OCI-LY3 (cell line): ENCODE measurements around the gene SYAP1.

Experiments used
- H2AFZ ChIP-seq: fragments of 200-600, 300-600 bp; shearing (Covaris generic); 2 replicates; pipeline ENCODE4 v1.6.0; 2014; ENCODE audit warnings: antibody characterized with exemption, low read depth, low read length
- H3K27ac ChIP-seq: fragments of 200-600, 300-600 bp; sonication (generic); 2 replicates; pipeline ENCODE4 v1.5.1; 2014; ENCODE audit warnings: mild to moderate bottlenecking, low read length, moderate library complexity, mixed read lengths
- H3K27me3 ChIP-seq: fragments of 200-600, 300-600 bp; sonication (generic); 2 replicates; pipeline ENCODE4 v1.6.1; 2014; ENCODE audit warnings: low read depth, low read length, mixed read lengths
- H3K36me3 ChIP-seq: fragments of 200-600, 300-600 bp; sonication (generic); replicated peaks from 2 replicates; pipeline ENCODE3; 2014; ENCODE audit warnings: low read depth, low read length, mixed read lengths
- H3K4me1 ChIP-seq: fragments of 300-600, 200-600 bp; sonication (generic); 2 replicates; pipeline ENCODE4 v1.6.1; 2014; ENCODE audit warnings: low read length, mixed read lengths
- H3K4me2 ChIP-seq: fragments of 200-600, 300-600 bp; sonication (generic); 2 replicates; pipeline ENCODE4 v1.6.1; 2014; ENCODE audit warnings: low read length, mixed read lengths
- H3K4me3 ChIP-seq: fragments of 300-600, 200-600 bp; sonication (generic); 2 replicates; pipeline ENCODE4 v1.5.1; 2014; ENCODE audit warnings: antibody characterized with exemption, mild to moderate bottlenecking, low read length, moderate library complexity
- H3K79me2 ChIP-seq: fragments of 300-600, 200-600 bp; shearing (Covaris generic); 2 replicates; pipeline ENCODE4 v1.6.1; 2014; ENCODE audit warnings: mild to moderate bottlenecking, low read length, mixed read lengths
- H3K9ac ChIP-seq: fragments of 300-600, 200-600 bp; shearing (Covaris generic); 2 replicates; pipeline ENCODE4 v1.6.0; 2014; ENCODE audit warnings: mild to moderate bottlenecking, low read length, moderate library complexity
- H3K9me3 ChIP-seq: fragments of 200-600, 300-600 bp; shearing (Covaris generic); 2 replicates; pipeline ENCODE4 v1.6.1; 2014; ENCODE audit warnings: low read length, mixed read lengths; ENCODE audit not compliant: insufficient read depth
- H4K20me1 ChIP-seq: fragments of 200-600, 300-600 bp; sonication (generic); 2 replicates; pipeline ENCODE4 v1.6.1; 2016; ENCODE audit warnings: low read length, mixed read lengths; ENCODE audit not compliant: insufficient read depth
- EZH2phosphoT487 ChIP-seq: fragments of 200-600 bp; shearing (Covaris generic); IDR thresholded peaks from 2 replicates; pipeline ENCODE4 v1.6.1; 2018; ENCODE audit warnings: antibody characterized with exemption, mixed run types, low read depth
- TF ChIP-seq, protein P1 (sequence below): fragments of 200-600, 300-600 bp; sonication (generic); IDR thresholded peaks from 2 replicates; pipeline ENCODE4 v1.5.1; 2014; ENCODE audit warnings: antibody characterized with exemption, low read length, low read depth

Gene SYAP1

DNA sequence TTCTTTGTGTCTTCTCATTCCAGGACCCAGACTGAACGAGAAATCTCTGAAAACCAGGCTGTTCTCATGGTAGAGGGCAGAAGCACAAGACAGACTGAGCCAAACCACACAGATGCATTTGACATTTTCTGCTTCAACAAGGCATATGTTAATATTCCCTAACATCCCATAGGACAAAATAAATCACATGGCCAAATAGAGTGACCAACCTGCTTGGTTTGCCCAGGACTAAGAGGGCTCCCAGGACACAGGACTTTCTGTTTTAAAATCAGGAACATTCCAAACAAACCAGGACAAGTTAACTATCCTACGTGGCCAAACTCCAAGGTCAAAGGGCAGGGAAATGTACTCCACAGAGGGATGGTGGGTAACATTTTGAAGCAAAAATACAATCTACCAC is 18.7 kb upstream of the SYAP1 start:
- H3K4me1 ChIP-seq = no peaks in the 10 kb centered on the region
- no peak overlapping the region for H3K4me2 ChIP-seq
- H3K9me3 ChIP-seq = no peaks in the 10 kb centered on the region
- H3K36me3 ChIP-seq = peaks cover 10% of the 10 kb centered on the region
- H2AFZ ChIP-seq = no peak overlapping the region
- no peaks in the 10 kb centered on the region for H3K79me2 ChIP-seq
- no peak overlapping the region for H3K27ac ChIP-seq
- TF ChIP-seq EZH2phosphoT487 = no peak
- TF ChIP-seq, protein P1, sequence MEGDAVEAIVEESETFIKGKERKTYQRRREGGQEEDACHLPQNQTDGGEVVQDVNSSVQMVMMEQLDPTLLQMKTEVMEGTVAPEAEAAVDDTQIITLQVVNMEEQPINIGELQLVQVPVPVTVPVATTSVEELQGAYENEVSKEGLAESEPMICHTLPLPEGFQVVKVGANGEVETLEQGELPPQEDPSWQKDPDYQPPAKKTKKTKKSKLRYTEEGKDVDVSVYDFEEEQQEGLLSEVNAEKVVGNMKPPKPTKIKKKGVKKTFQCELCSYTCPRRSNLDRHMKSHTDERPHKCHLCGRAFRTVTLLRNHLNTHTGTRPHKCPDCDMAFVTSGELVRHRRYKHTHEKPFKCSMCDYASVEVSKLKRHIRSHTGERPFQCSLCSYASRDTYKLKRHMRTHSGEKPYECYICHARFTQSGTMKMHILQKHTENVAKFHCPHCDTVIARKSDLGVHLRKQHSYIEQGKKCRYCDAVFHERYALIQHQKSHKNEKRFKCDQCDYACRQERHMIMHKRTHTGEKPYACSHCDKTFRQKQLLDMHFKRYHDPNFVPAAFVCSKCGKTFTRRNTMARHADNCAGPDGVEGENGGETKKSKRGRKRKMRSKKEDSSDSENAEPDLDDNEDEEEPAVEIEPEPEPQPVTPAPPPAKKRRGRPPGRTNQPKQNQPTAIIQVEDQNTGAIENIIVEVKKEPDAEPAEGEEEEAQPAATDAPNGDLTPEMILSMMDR = no peak
- no peaks in the 10 kb centered on the region for H3K27me3 ChIP-seq
- H3K9ac ChIP-seq = no peak overlapping the region
- H4K20me1 ChIP-seq = no peaks in the 10 kb centered on the region
- H3K4me3 ChIP-seq = no peak overlapping the region

DNA sequence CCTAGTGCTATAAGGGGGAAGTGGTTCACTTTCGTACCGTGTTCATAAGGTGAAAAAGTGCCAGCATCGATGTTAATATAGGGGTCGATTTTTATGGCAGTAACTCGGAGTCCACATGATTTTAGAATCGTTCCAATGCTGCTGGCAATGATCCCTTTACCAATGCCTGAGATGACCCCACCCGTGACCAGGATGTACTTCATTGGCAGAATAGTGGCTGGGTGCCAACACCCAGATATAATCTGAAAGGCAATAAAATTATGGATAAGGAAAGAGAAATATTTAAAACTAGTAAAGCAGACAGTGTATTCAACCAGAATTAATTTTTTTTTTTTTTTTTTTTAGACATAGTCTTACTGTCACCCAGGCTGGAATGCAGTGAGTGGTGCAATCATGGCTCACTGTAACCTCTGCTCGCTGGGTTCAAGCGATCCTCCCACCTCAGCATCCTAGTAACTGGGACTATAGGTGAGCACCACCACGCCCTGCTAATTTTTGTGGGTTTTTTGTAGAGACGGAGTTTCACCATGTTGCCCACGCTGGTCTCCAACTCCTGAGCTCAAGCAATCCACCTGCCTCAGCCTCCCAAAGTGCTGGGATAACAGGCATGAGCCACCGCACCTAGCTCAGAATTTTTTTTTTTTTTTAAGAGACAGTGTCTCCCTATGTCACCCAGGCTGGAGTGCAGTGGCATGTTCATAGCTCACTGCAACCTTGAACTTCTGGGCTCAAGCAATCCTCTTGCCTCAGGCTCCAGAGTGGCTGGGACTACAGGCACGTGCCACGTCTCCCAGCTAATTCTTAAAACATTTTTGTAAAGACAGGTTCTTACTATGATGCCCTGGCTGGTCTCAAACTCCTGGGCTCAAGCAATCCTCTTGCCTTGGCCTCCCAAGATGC is 16.5 kb upstream of the SYAP1 start:
- H3K27ac ChIP-seq = no peak overlapping the region
- H4K20me1 ChIP-seq = no peaks in the 10 kb centered on the region
- TF ChIP-seq, protein P1 = no peak
- no peak for TF ChIP-seq EZH2phosphoT487
- no peaks in the 10 kb centered on the region for H3K9me3 ChIP-seq
- peaks cover 6% of the 10 kb centered on the region for H3K36me3 ChIP-seq
- H3K4me2 ChIP-seq = no peak overlapping the region
- H3K9ac ChIP-seq = no peak overlapping the region
- no peaks in the 10 kb centered on the region for H3K4me1 ChIP-seq
- no peak overlapping the region for H3K4me3 ChIP-seq
- no peaks in the 10 kb centered on the region for H3K27me3 ChIP-seq
- H3K79me2 ChIP-seq = no peaks in the 10 kb centered on the region
- no peak overlapping the region for H2AFZ ChIP-seq

DNA sequence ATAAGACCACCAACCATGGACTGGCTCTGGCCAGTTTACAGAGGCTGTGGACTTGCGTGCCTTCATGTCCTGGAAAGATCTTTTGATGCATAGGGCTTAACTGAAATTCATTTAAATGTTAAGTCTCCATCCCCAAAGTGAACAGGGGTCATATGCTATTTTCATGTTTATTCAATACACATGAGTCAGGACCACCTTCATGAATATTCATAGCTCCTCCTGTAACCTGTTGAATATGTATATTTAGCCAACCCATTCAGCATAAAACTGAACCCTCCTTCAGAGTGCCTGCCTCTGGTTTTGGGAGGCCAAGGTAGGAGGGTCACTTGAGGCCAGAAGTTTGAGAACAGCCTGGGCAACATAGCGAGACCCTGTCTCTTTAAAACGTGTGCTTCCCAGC is 14.0 kb upstream of the SYAP1 start:
- H3K79me2 ChIP-seq = no peaks in the 10 kb centered on the region
- no peaks in the 10 kb centered on the region for H4K20me1 ChIP-seq
- H3K27ac ChIP-seq = no peak overlapping the region
- no peaks in the 10 kb centered on the region for H3K9me3 ChIP-seq
- no peaks in the 10 kb centered on the region for H3K4me1 ChIP-seq
- no peak overlapping the region for H3K9ac ChIP-seq
- H3K27me3 ChIP-seq = no peaks in the 10 kb centered on the region
- H3K36me3 ChIP-seq = peaks cover 5% of the 10 kb centered on the region
- no peak overlapping the region for H2AFZ ChIP-seq
- no peak for TF ChIP-seq EZH2phosphoT487
- TF ChIP-seq, protein P1 = no peak
- H3K4me2 ChIP-seq = no peak overlapping the region
- H3K4me3 ChIP-seq = no peak overlapping the region

DNA sequence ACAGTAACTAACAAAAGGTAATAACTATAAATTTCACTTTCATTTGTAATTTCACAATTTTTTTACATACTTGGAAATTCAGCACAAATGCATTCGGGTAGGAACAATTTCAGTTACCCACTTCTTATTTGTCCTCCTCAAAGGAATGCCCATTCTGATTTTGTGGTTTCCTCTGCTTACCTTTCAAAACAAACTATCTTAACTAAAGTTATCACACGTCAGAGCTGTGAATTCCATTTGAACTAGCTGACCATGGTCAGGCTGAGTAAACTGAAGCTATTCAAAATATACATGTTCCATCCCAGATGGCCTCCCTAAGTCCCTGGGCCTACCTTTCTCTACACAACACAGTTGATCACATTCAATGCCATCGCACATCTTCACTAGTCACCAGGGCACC is 11.4 kb upstream of the SYAP1 start:
- H3K27me3 ChIP-seq = no peaks in the 10 kb centered on the region
- no peak overlapping the region for H3K27ac ChIP-seq
- H3K4me1 ChIP-seq = peaks cover 7% of the 10 kb centered on the region; the same call in 1 of the 2 replicates
- H3K4me3 ChIP-seq = no peak overlapping the region
- TF ChIP-seq, protein P1 = no peak
- no peak for TF ChIP-seq EZH2phosphoT487
- H3K9ac ChIP-seq = no peak overlapping the region
- H2AFZ ChIP-seq = no peak overlapping the region
- no peak overlapping the region for H3K4me2 ChIP-seq
- no peaks in the 10 kb centered on the region for H4K20me1 ChIP-seq
- H3K79me2 ChIP-seq = no peaks in the 10 kb centered on the region; the same call in 1 of the 2 replicates
- H3K9me3 ChIP-seq = no peaks in the 10 kb centered on the region
- H3K36me3 ChIP-seq = no peaks in the 10 kb centered on the region
